T-helper 1 cell treated with Interleukin-12 subunit alpha and Interleukin-12 subunit beta and Interleukin-4 antibody, amounts not matched to agents 30 μg/mL and 1 μg/mL, for 36 hours (primary cell): ENCODE measurements around the gene GNA12.
A peak's percentile ranks its signal among the peaks of the same experiment; 100 is the strongest.
"Not testable (repeated sequence)": the region's sequence is repeated elsewhere in the genome, so short reads cannot be mapped to it uniquely, and the experiment has no call there.

ENCODE experiments used
- H3K27ac Mint-ChIP-seq: one replicate; pipeline ENCODE4 v1.8.0; 2021; ENCODE audit warnings: mild to moderate bottlenecking, mixed read lengths
- H3K27me3 Mint-ChIP-seq: one replicate; pipeline ENCODE4 v1.8.0; 2021; ENCODE audit warnings: low read depth, mixed read lengths
- H3K36me3 Mint-ChIP-seq: one replicate; pipeline ENCODE4 v1.8.0; 2021; ENCODE audit warnings: low read depth, mixed read lengths
- H3K4me1 Mint-ChIP-seq: one replicate; pipeline ENCODE4 v1.8.0; 2021; ENCODE audit warnings: low read depth, mixed read lengths
- H3K4me3 Mint-ChIP-seq: one replicate; pipeline ENCODE4 v1.8.0; 2021; ENCODE audit warnings: mild to moderate bottlenecking, moderate library complexity, mixed read lengths
- H3K9me3 Mint-ChIP-seq: one replicate; pipeline ENCODE4 v1.8.0; 2021; ENCODE audit warnings: mixed read lengths

GNA12 gene

DNA sequence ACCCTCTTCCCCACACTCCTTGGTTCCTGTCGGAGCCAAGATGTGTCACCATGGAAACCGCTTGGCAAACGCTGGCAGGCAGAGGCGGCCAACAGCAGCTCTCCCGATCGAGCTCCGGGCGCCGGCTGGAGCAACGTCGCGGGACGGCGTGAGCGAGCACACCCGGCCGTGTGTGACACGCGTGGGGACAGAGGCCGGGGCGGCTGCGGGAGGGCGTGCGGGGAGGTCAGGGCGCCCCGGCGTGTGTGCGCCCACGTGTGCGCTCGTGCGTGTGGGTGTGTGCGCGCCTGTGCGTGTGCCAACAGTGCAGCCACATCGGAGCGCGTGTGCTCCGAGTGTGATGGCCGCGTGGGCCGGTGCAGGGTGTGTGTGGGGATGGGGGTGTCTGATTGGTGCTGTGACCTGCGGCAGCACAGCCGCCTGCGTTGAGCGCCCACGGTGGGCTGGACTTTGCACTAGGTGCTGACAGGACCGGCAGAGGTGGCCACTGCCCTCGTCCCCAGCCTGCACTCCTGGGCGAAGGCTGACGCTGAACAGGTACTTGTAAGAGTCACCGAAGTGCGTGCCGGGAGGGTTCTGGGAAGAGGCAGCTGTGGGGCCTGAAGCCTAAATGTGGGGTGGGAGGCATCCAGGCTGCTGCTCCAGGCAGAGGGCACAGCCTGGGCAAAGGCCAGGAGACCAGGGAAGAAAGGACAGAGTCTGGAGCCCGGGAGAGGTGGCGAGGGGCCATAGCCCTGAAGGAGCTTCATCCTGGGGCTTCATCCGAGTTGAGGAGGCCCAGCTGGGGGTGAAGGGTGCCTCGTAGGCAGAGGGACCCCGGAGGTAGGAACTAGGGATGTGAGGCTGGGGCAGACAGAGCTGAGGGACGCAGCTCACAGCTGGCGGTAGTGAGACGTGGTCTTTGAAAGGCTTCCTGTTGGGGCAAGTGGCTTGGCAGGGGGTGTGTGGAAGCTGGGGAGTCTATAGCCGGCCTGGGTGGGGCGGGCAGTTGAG, 164.7 kb downstream of the GNA12 start:
- H3K27ac Mint-ChIP-seq: peak overlapping the region; percentile 20

GRCh38 chr7:2678454-2678853, 165.7 kb downstream of the GNA12 start:
- H3K36me3 Mint-ChIP-seq, H3K4me1 Mint-ChIP-seq, H3K27ac Mint-ChIP-seq, H3K4me3 Mint-ChIP-seq, H3K9me3 Mint-ChIP-seq: not testable (repeated sequence)
- H3K27me3 Mint-ChIP-seq: peaks cover 17% of the 10 kb centered on the region

More for the DNA sequence above, 164.7 kb downstream of the GNA12 start:
- H3K9me3 Mint-ChIP-seq, H3K36me3 Mint-ChIP-seq, H3K4me1 Mint-ChIP-seq, H3K4me3 Mint-ChIP-seq: not testable (repeated sequence)
- peaks cover 13% of the 10 kb centered on the region for H3K27me3 Mint-ChIP-seq
